CD4-positive, alpha-beta T cell (primary cell): ENCODE measurements around the gene LMTK3. TPM values are rescaled to one million over a fixed set of nuclear protein-coding genes. Genes with fewer than 3 reads are reported as not detected.
"Not testable (repeated sequence)": the region's sequence is repeated elsewhere in the genome, so short reads cannot be mapped to it uniquely, and the experiment has no call there.

Experiments used
- ATAC-seq: fragments of 200-7000 bp; cut with Tn5 transposase; one replicate; pipeline ENCODE4 v1.10.0; 2022; ENCODE audit warnings: mild to moderate bottlenecking; ENCODE audit not compliant: poor library complexity
- CTCF ChIA-PET: fragments of 350-600 bp; sonication (Branson Sonifier 250); formaldehyde crosslinking; loops from one replicate; lab custom pipeline; 2021; ENCODE audit warnings: antibody characterized with exemption, inconsistent platforms; lab: Charles Lee
- POLR2A ChIA-PET: fragments of 350-600 bp; sonication (Branson Sonifier 250); formaldehyde crosslinking; loops from one replicate; lab custom pipeline; 2021; ENCODE audit warnings: antibody characterized with exemption, inconsistent platforms; lab: Charles Lee
- DNase-seq, 14 experiments: peaks; one replicate each; pipeline ENCODE4 v3.0.0-alpha.2; 2013 to 2020; ENCODE audit warnings: mixed read lengths in 2 of 14
- H3K27ac ChIP-seq, 2 donors: one replicate each; pipeline versions ENCODE4 v1.5.1 to v1.7.0; 2013; ENCODE audit warnings: low read length in 2 of 2, low read depth in 1 of 2, mild to moderate bottlenecking in 1 of 2
- H3K27me3 ChIP-seq, 2 experiments: 1 replicate in 1 of 2; 2 replicates in 1 of 2; pipeline versions ENCODE4 v1.6.1 to v1.7.0; 2013; ENCODE audit warnings: low read length in 2 of 2, control low read depth in 1 of 2, mild to moderate bottlenecking in 1 of 2, moderate library complexity in 1 of 2; ENCODE audit not compliant: insufficient read depth in 2 of 2, control insufficient read depth in 1 of 2
- H3K36me3 ChIP-seq: one replicate; pipeline ENCODE4 v1.6.1; 2013; ENCODE audit warnings: low read length, control low read depth; ENCODE audit not compliant: insufficient read depth
- H3K4me1 ChIP-seq: one replicate; pipeline ENCODE4 v1.6.1; 2013; ENCODE audit warnings: low read length, control low read depth; ENCODE audit not compliant: insufficient read depth
- H3K4me3 ChIP-seq: one replicate; pipeline ENCODE4 v1.5.1; 2013; ENCODE audit warnings: mild to moderate bottlenecking, low read length, moderate library complexity
- H3K9me3 ChIP-seq, 2 experiments: 1 replicate in 1 of 2; 2 replicates in 1 of 2; pipeline versions ENCODE4 v1.6.1 to v1.7.0; 2013; ENCODE audit warnings: low read length in 2 of 2, mild to moderate bottlenecking in 2 of 2, control low read depth in 1 of 2, moderate library complexity in 1 of 2; ENCODE audit not compliant: control insufficient read depth in 1 of 2, insufficient read depth in 1 of 2
- H3K27ac Mint-ChIP-seq: one replicate; pipeline ENCODE4 v1.8.0; 2020; ENCODE audit warnings: mixed read lengths
- H3K27me3 Mint-ChIP-seq: one replicate; pipeline ENCODE4 v1.8.0; 2021; ENCODE audit warnings: mixed read lengths
- H3K36me3 Mint-ChIP-seq: one replicate; pipeline ENCODE4 v1.8.0; 2021; ENCODE audit warnings: low read depth, mixed read lengths
- H3K4me1 Mint-ChIP-seq: one replicate; pipeline ENCODE4 v1.8.0; 2021; ENCODE audit warnings: low read depth, mixed read lengths
- H3K4me3 Mint-ChIP-seq: one replicate; pipeline ENCODE4 v1.8.0; 2020; ENCODE audit warnings: mild to moderate bottlenecking, mixed read lengths
- H3K9me3 Mint-ChIP-seq: one replicate; pipeline ENCODE4 v1.8.0; 2020; ENCODE audit warnings: mixed read lengths
- CTCF ChIP-seq: fragments of 200-600 bp; IDR thresholded peaks from one replicate; pipeline ENCODE4 v1.8.0; 2022; ENCODE audit warnings: antibody characterized with exemption, mild to moderate bottlenecking
- intact Hi-C, 2 experiments: fragments of 100-400 bp; cut with DNase I in 1 of 2; cut with micrococcal nuclease in 1 of 2; formaldehyde crosslinking; loops; one replicate each; pipeline versions ENCODE4 v1.15.1 to v1.9.0; 2023 to 2025; cut with DNase I, micrococcal nuclease
- total RNA-seq, 174 experiments: library from RNA in 2 of 174; stranded (reverse) in 2 of 174; gene quantifications; one replicate each; pipeline ENCODE4 v1.2.3 and lab custom pipeline; 2021 to 2026

LMTK3 gene
- total RNA-seq, 2 experiments from 2014 or later, result 15.6 to 18.9 TPM

- Mint-ChIP-seq H3K27ac (no peak overlapping the region), H3K27me3 (peaks cover 5% of the 10 kb centered on the region), H3K4me3 (no peak overlapping the region), H3K4me1 (no peaks in the 10 kb centered on the region), H3K36me3 (peaks cover 3% of the 10 kb centered on the region), H3K9me3 (peaks cover 9% of the 10 kb centered on the region)
- no peak for DNase-seq
- Histone ChIP-seq H3K27me3 (peaks cover 0 to 3% of the 10 kb centered on the region in 2 experiments), H3K9me3 (peaks cover 8 to 26% of the 10 kb centered on the region in 2 experiments), H3K27ac (no peak overlapping the region), H3K4me3 (no peak overlapping the region), H3K4me1 (no peaks in the 10 kb centered on the region), H3K36me3 (no peaks in the 10 kb centered on the region)
- no peak for ATAC-seq
- intact Hi-C loops, result no loop called here
- ChIA-PET CTCF (no interaction called here), POLR2A (no interaction called here)
- TF ChIP-seq CTCF, result no peak
Measured at GRCh38 chr19:48524221-48524620, 12.6 kb upstream of the LMTK3 start.

- Mint-ChIP-seq H3K4me3 (no peak overlapping the region), H3K9me3 (peaks cover 2% of the 10 kb centered on the region), H3K27ac (no peak overlapping the region), H3K4me1 (no peaks in the 10 kb centered on the region), H3K36me3 (no peaks in the 10 kb centered on the region), H3K27me3 (no peaks in the 10 kb centered on the region)
- TF ChIP-seq CTCF, result no peak
- DNase-seq (no peak), ATAC-seq (no peak)
- H3K27me3 ChIP-seq, result no peaks in the 10 kb centered on the region
- intact Hi-C loops, result no loop called here
- ChIA-PET POLR2A (no interaction called here), CTCF (interaction anchor here (0.7 kb wide), 1 partner anchor 479 kb away, joined by 3 read pairs; no protein-coding TSS in a partner anchor)
- H3K4me1 ChIP-seq, result no peaks in the 10 kb centered on the region
- no peaks in the 10 kb centered on the region for H3K36me3 ChIP-seq
- H3K27ac ChIP-seq, result no peak overlapping the region
- H3K4me3 ChIP-seq, result no peak overlapping the region
- peaks cover 0 to 4% of the 10 kb centered on the region in 2 experiments for H3K9me3 ChIP-seq
Measured at GRCh38 chr19:48520134-48520533, 8.5 kb upstream of the LMTK3 start.

GRCh38 chr19:48519426-48519825 lies 7.8 kb upstream of the LMTK3 start:
- H3K27ac Mint-ChIP-seq, H3K36me3 ChIP-seq, H3K4me3 Mint-ChIP-seq, H3K4me1 ChIP-seq, DNase-seq, H3K27ac ChIP-seq, H3K9me3 ChIP-seq, H3K4me1 Mint-ChIP-seq, H3K4me3 ChIP-seq, CTCF ChIA-PET, H3K27me3 ChIP-seq, H3K36me3 Mint-ChIP-seq, intact Hi-C loops, H3K27me3 Mint-ChIP-seq, POLR2A ChIA-PET, H3K9me3 Mint-ChIP-seq, ATAC-seq: not testable (repeated sequence)

- no peaks in the 10 kb centered on the region for H3K9me3 Mint-ChIP-seq
- intact Hi-C loops, result no loop called here
- H3K4me3 Mint-ChIP-seq, result no peak overlapping the region
- no peaks in the 10 kb centered on the region for H3K36me3 Mint-ChIP-seq
- peaks cover 6% of the 10 kb centered on the region for H3K4me1 Mint-ChIP-seq
- H3K4me1 ChIP-seq, result peaks cover 9% of the 10 kb centered on the region
- TF ChIP-seq CTCF, result no peak
- no peaks in the 10 kb centered on the region for H3K36me3 ChIP-seq
- no peak overlapping the region for H3K4me3 ChIP-seq
- no peaks in the 10 kb centered on the region for H3K9me3 ChIP-seq
- no peak for ATAC-seq
- H3K27ac Mint-ChIP-seq, result no peak overlapping the region
- ChIA-PET POLR2A (no interaction called here), CTCF (no interaction called here)
- no peak for DNase-seq
- no peaks in the 10 kb centered on the region for H3K27me3 Mint-ChIP-seq
- H3K27ac ChIP-seq, result no peak overlapping the region
- no peaks in the 10 kb centered on the region for H3K27me3 ChIP-seq
Measured at GRCh38 chr19:48518207-48518606, 6.6 kb upstream of the LMTK3 start.
